ENCODE results near the gene SELENOO.

- TF ChIP-seq, protein P1, sequence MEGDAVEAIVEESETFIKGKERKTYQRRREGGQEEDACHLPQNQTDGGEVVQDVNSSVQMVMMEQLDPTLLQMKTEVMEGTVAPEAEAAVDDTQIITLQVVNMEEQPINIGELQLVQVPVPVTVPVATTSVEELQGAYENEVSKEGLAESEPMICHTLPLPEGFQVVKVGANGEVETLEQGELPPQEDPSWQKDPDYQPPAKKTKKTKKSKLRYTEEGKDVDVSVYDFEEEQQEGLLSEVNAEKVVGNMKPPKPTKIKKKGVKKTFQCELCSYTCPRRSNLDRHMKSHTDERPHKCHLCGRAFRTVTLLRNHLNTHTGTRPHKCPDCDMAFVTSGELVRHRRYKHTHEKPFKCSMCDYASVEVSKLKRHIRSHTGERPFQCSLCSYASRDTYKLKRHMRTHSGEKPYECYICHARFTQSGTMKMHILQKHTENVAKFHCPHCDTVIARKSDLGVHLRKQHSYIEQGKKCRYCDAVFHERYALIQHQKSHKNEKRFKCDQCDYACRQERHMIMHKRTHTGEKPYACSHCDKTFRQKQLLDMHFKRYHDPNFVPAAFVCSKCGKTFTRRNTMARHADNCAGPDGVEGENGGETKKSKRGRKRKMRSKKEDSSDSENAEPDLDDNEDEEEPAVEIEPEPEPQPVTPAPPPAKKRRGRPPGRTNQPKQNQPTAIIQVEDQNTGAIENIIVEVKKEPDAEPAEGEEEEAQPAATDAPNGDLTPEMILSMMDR (IDR thresholded peaks at IDR 0.05) = no peak
- TF ChIP-seq POLR2A (IDR thresholded peaks at IDR 0.05) = no peak
Observed at GRCh38 chr22:50257451-50258360, 56.9 kb downstream of the SELENOO start.

All from Peyer's patch (tissue), 4 donors.